Stomach (tissue), 9 donors: ENCODE measurements around the gene SEMA6A. TPM values are rescaled to one million over a fixed set of nuclear protein-coding genes. Genes with fewer than 3 reads are reported as not detected.
A peak's percentile ranks its signal among the peaks of the same experiment; 100 is the strongest.

Experiments
- DNase-seq, 2 donors: peaks; one replicate each; pipeline versions ENCODE4 v3.0.0 to v3.0.0-alpha.2; 2013 to 2019
- H3K27ac ChIP-seq, 5 donors: fragments of 200-600 bp in 4 of 5; sonication (generic) in 4 of 5; one replicate each; pipeline ENCODE4 v1.5.1; 2013 to 2019; ENCODE audit warnings: mild to moderate bottlenecking in 1 of 5, moderate library complexity in 1 of 5
- H3K27me3 ChIP-seq, 3 donors: fragments of 200-600 bp; sonication (generic); one replicate each; pipeline ENCODE4 v1.5.1; 2017 to 2019; ENCODE audit warnings: mixed run types in 1 of 3
- H3K36me3 ChIP-seq, 4 donors: fragments of 200-600 bp; sonication (generic); 1 replicate in 3 of 4; 2 replicates in 1 of 4; pipeline ENCODE4 v1.5.1; 2016 to 2019
- H3K4me1 ChIP-seq, 4 donors: fragments of 200-600 bp; sonication (generic); one replicate each; pipeline ENCODE4 v1.5.1; 2016 to 2019
- H3K4me3 ChIP-seq, 4 donors: fragments of 200-600 bp; sonication (generic) in 3 of 4; one replicate each; pipeline ENCODE4 v1.5.1; 2016 to 2019; ENCODE audit warnings: mild to moderate bottlenecking in 1 of 4
- H3K9me3 ChIP-seq, 4 donors: fragments of 200-600 bp; sonication (generic); one replicate each; pipeline ENCODE4 v1.5.1; 2016 to 2019
- EP300 ChIP-seq: sonication (generic); formaldehyde crosslinking; IDR thresholded peaks from one replicate; pipeline ENCODE4 v1.6.1; 2017; ENCODE audit warnings: antibody characterized with exemption
- POLR2A ChIP-seq, 4 donors: fragments of 450-650 bp; IDR thresholded peaks; one replicate each; pipeline ENCODE4 v1.6.1; 2016; ENCODE audit warnings: antibody characterized with exemption in 4 of 4, control low read depth in 2 of 4, mild to moderate bottlenecking in 1 of 4, moderate library complexity in 1 of 4
- POLR2AphosphoS5 ChIP-seq, 3 donors: sonication (generic); formaldehyde crosslinking; IDR thresholded peaks; one replicate each; pipeline ENCODE4 v1.6.1; 2016; ENCODE audit warnings: antibody characterized with exemption in 3 of 3
- WGBS, 5 donors: extraction: QIAGEN DNeasy Blood & Tissue Kit in 3 of 5; methylation state at CpG; one replicate each; pipeline versions ENCODE4 v1.1.5 to v1.1.7; 2013 to 2018; 5-methylcytosine and 5-hydroxymethylcytosine counted together
- intact Hi-C: fragments of 100-400 bp; cut with DNase I; formaldehyde crosslinking; loops from one replicate; pipeline ENCODE4 v1.15.1; 2023; ENCODE audit warnings: low total_unique reads
- polyA plus RNA-seq, 3 donors: library from polyadenylated mRNA; stranded (reverse); fragments of 200-250 nt; gene quantifications; one replicate each; pipeline ENCODE4 v1.2.3, GENCODE V29; 2013
- total RNA-seq, 5 donors: library from RNA; depleted of rRNA; stranded (reverse); fragments of >200 nt; gene quantifications; one replicate each; pipeline versions ENCODE4 v1.1.0 to v1.2.3, GENCODE V29; 2014 to 2016
- TF ChIP-seq, protein P1 (sequence below), 7 experiments: fragments of 450-650 bp in 4 of 7; fragments of 200-600 bp in 3 of 7; sonication (generic) in 3 of 7; IDR thresholded peaks; one replicate each; pipeline ENCODE4 v1.5.1; 2016 to 2019; ENCODE audit warnings: antibody characterized with exemption in 7 of 7, control low read depth in 2 of 7, mild to moderate bottlenecking in 1 of 7
- donor health status: healthy with polysubstance abuse.
- donor health status: Bipolar disorder and iron deficiency.
- donor health status: healthy.

Gene SEMA6A
- total and polyA plus RNA-seq, 8 donors = 0.37 to 37.5 (median 11.0) TPM

DNA sequence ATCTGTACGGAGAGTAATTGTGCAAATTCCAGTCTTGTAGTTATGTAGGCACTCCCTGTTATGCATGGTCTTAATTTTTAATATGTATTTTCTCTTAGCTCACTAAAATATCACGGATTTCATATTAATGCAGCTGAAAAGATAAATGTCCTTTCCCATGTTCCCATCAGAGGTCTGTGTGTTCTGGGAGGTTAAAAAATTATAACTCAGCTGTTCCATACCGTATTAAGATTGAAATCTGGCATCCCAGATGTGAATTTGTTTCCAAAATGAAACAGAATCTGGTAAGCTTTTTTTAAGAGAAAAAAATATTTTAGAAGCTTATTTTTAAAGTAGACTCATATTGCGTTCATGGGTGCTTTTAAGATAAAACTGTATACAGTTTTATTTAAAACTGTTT, 44.3 kb downstream of the SEMA6A start:
- no peaks in the 10 kb centered on the region for H3K27me3 ChIP-seq
- peaks cover 6 to 78% (median 40%) of the 10 kb centered on the region in 4 donors for H3K4me1 ChIP-seq
- no peak overlapping the region for H3K27ac ChIP-seq
- H3K9me3 ChIP-seq = no peaks in the 10 kb centered on the region
- no peak overlapping the region for H3K4me3 ChIP-seq
- H3K36me3 ChIP-seq = no peaks in the 10 kb centered on the region
- WGBS, 5 donors = 64 to 89% (median 82%) methylated on average over 4 of the region's 4 CpGs
- TF ChIP-seq EP300 = no peak
- TF ChIP-seq, protein P1, sequence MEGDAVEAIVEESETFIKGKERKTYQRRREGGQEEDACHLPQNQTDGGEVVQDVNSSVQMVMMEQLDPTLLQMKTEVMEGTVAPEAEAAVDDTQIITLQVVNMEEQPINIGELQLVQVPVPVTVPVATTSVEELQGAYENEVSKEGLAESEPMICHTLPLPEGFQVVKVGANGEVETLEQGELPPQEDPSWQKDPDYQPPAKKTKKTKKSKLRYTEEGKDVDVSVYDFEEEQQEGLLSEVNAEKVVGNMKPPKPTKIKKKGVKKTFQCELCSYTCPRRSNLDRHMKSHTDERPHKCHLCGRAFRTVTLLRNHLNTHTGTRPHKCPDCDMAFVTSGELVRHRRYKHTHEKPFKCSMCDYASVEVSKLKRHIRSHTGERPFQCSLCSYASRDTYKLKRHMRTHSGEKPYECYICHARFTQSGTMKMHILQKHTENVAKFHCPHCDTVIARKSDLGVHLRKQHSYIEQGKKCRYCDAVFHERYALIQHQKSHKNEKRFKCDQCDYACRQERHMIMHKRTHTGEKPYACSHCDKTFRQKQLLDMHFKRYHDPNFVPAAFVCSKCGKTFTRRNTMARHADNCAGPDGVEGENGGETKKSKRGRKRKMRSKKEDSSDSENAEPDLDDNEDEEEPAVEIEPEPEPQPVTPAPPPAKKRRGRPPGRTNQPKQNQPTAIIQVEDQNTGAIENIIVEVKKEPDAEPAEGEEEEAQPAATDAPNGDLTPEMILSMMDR (IDR thresholded peaks at IDR 0.05) = no peak
- TF ChIP-seq POLR2A (IDR thresholded peaks at IDR 0.05) = no peak
- TF ChIP-seq POLR2AphosphoS5 (IDR thresholded peaks at IDR 0.05) = no peak
- DNase-seq = no peak
- intact Hi-C loops = no loop called here

DNA sequence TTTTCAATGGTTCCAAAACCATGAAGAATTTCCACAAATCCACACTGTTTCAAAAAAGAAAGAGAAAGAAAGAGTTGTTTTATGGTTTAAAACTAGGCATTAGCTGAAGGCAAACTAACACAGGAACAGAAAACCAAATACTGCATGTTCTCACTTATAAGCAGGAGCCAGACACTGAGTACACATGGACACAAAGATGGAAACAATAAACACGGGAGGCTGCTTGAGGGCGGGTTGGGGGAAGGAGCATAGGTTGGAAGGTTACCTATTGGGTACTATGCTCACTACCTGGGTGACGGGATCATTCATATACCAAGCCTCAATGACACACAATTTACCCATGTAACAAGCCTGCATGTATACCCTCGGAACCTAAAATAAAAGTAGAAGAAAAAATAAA, 45.0 kb downstream of the SEMA6A start:
- Histone ChIP-seq H3K27ac (no peak overlapping the region), H3K4me1 (peaks cover 6 to 82% (median 38%) of the 10 kb centered on the region in 4 donors), H3K4me3 (no peak overlapping the region), H3K27me3 (no peaks in the 10 kb centered on the region), H3K36me3 (no peaks in the 10 kb centered on the region), H3K9me3 (no peaks in the 10 kb centered on the region)
- no peak for DNase-seq
- intact Hi-C loops = no loop called here
- WGBS, 5 donors = 61 to 77% (median 70%) methylated on average over 4 of the region's 4 CpGs
- TF ChIP-seq, protein P1 (IDR thresholded peaks at IDR 0.05) = no peak
- TF ChIP-seq EP300 (no peak), POLR2A (IDR thresholded peaks at IDR 0.05) (no peak), POLR2AphosphoS5 (IDR thresholded peaks at IDR 0.05) (no peak)

DNA sequence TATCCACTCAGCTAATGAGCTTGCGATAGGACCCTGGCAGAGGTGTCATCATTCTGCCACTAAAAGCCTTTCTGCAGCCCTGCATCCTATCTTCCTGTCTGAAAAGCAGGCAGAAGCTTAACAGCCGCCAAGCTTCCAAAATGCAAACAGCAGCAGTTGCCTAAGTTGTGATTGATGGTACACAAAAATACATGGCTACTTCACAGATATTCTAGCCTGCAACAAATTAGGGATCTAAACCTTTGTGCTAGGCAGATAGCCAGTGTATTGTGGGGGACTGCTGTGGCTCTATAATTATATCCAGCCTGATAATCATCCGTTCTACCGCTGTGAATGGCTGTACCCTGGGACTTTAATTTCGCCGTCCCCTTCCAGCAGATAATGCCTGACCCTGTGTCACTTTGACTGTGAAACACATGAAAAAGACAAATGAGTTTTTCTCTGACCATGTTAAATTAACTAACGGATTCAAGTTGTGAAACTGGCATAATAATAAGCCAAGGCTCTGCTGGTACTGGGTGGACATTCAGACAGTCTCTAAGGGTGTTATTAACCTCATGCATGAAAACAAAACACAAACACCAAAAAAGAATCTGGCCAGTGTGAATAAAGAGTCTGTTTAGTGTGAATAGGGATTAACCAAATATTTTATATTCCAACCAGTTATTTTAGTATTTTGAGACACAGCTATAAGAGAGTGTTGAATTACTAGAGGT, 45.9 kb downstream of the SEMA6A start:
- 57 to 80% (median 64%) methylated on average over 7 of the region's 7 CpGs for WGBS, 5 donors
- H3K36me3 ChIP-seq = no peaks in the 10 kb centered on the region
- H3K4me1 ChIP-seq = peaks cover 6 to 90% (median 38%) of the 10 kb centered on the region in 4 donors
- no peaks in the 10 kb centered on the region for H3K9me3 ChIP-seq
- intact Hi-C loops = no loop called here
- no peaks in the 10 kb centered on the region for H3K27me3 ChIP-seq
- TF ChIP-seq EP300 = no peak
- TF ChIP-seq, protein P1 (IDR thresholded peaks at IDR 0.05) = no peak
- peak in 1 of 2 donors; percentile 48 for DNase-seq
- H3K27ac ChIP-seq = no peak overlapping the region
- H3K4me3 ChIP-seq = no peak overlapping the region

DNA sequence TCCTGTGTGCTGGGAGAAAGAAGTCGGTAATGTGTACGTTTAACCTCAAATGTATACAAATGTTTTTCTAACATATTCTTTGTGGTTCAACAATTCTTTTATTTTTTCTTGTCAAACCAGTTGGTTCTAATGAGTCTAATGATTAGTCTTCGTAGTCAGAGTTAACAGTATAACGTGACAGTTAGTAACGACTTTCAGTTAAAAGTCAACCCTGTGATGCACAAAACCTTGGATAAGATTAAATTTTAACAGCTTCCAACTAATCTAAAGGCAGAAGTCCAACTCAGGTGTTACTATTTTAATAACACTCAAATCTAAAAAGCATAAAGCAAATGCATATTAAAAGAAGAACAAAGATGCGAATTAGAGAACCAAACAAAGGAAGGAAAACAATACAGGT, 47.0 kb downstream of the SEMA6A start:
- Histone ChIP-seq H3K4me1 (peaks cover 6 to 89% (median 31%) of the 10 kb centered on the region in 4 donors), H3K27ac (no peak overlapping the region), H3K4me3 (no peak overlapping the region), H3K27me3 (no peaks in the 10 kb centered on the region), H3K9me3 (no peaks in the 10 kb centered on the region), H3K36me3 (no peaks in the 10 kb centered on the region)
- intact Hi-C loops = no loop called here
- 25 to 59% (median 43%) methylated on average over 6 of the region's 6 CpGs for WGBS, 5 donors
- TF ChIP-seq, protein P1 (IDR thresholded peaks at IDR 0.05) = no peak
- TF ChIP-seq POLR2AphosphoS5 (IDR thresholded peaks at IDR 0.05) (no peak), EP300 (no peak), POLR2A (IDR thresholded peaks at IDR 0.05) (no peak)
- no peak for DNase-seq
